Fibroblast of mammary gland (primary cell): ENCODE data around the gene SLC35G3.
A peak's percentile ranks its signal among the peaks of the same experiment; 100 is the strongest.
"Not testable (repeated sequence)": the region's sequence is repeated elsewhere in the genome, so short reads cannot be mapped to it uniquely, and the experiment has no call there.

Experiments used
- DNase-seq: peaks from one replicate; pipeline ENCODE4 v3.0.0-alpha.2; 2010; ENCODE audit warnings: low read depth
- H3K4me3 ChIP-seq: 2 replicates; pipeline ENCODE4 v1.5.1; 2011; ENCODE audit warnings: low read depth, mild to moderate bottlenecking, low read length, moderate library complexity; ENCODE audit not compliant: control insufficient read depth
- TF ChIP-seq, protein P1 (sequence below): conservative IDR thresholded peaks from 2 replicates; pipeline ENCODE4 v1.5.1; 2011; ENCODE audit warnings: low read depth, low read length, inconsistent platforms; ENCODE audit not compliant: control insufficient read depth, insufficient read depth

Gene SLC35G3

DNA sequence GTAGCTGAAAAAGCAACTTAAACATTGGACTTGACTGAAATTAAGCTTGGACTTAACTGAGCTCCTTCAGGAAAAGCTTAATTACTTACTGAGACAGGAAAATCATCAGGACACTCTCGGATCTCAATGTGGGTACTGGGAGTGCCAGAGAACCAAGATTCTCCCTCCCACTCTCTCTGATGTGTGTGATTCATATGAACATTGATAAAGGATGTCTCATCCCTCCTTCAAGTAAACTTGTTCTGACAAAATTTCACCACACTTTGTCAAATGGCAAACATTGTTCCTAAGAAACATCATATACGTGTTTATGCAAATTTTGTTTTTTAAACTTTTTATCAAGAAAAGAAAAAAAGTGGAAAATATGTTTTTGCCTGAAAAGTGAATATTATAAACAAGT, 44.6 kb upstream of the SLC35G3 start:
- TF ChIP-seq, protein P1, sequence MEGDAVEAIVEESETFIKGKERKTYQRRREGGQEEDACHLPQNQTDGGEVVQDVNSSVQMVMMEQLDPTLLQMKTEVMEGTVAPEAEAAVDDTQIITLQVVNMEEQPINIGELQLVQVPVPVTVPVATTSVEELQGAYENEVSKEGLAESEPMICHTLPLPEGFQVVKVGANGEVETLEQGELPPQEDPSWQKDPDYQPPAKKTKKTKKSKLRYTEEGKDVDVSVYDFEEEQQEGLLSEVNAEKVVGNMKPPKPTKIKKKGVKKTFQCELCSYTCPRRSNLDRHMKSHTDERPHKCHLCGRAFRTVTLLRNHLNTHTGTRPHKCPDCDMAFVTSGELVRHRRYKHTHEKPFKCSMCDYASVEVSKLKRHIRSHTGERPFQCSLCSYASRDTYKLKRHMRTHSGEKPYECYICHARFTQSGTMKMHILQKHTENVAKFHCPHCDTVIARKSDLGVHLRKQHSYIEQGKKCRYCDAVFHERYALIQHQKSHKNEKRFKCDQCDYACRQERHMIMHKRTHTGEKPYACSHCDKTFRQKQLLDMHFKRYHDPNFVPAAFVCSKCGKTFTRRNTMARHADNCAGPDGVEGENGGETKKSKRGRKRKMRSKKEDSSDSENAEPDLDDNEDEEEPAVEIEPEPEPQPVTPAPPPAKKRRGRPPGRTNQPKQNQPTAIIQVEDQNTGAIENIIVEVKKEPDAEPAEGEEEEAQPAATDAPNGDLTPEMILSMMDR: no peak
- peak; percentile 80 for DNase-seq
- H3K4me3 ChIP-seq: no peak overlapping the region

DNA sequence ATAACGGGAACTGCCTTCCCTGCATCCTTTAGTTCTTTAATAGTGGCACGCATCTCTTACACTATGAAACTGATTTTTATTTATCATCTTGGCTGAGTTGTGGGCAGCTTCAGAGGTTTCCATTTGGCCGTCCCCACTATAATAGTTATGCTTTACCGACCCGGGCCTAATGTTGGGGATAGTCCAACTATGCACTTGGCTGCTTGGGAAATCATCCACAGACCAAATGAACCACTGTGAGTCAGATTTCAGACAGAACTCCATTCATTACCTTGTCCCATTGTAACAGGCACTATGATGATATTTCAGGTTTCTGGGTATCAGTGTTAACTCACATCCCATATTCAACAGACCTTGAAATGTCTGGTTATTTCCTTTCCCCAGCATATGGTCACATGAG, 42.6 kb upstream of the SLC35G3 start:
- no peak for DNase-seq
- H3K4me3 ChIP-seq: no peak overlapping the region
- TF ChIP-seq, protein P1: no peak

DNA sequence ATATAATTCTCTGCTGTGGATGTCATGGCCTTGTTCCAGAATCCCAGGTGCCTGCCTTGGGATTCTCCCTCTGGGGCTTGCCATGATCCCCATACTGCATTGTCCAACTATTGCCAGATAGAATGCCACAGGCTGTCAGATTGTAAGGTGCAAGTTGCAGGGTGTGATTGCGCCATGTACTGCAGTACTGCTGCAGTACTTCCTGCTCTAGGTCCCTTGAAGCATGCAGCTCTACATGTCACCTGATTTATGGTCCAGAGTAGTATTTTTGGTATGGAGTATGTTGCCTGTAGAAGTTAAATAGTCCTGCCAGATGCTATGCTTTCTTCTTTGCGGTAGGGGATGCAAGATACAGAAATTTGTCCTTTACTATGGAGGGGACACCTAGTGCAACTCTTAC, 41.7 kb upstream of the SLC35G3 start:
- TF ChIP-seq, protein P1: no peak
- H3K4me3 ChIP-seq: no peak overlapping the region
- DNase-seq: no peak

DNA sequence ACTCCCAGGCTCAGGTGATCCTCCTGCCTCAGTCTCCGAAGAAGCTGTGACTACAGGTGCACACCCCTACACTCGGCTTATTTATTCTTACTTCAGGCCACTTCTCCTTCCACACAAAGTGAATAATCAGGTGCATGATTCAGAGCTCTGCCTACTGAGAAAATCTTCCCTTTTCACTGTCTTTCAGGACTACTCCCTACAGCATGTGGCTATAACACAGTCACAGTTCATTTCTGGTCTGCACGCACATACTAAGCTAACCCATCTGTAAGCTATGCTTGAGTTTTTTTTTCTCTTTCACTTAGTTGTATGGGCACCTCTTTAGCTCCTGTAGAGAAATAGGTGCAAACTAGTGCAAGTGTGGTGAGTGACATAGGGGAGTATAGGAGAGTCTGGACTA, 41.1 kb upstream of the SLC35G3 start:
- H3K4me3 ChIP-seq: no peak overlapping the region
- TF ChIP-seq, protein P1: no peak
- DNase-seq: no peak

DNA sequence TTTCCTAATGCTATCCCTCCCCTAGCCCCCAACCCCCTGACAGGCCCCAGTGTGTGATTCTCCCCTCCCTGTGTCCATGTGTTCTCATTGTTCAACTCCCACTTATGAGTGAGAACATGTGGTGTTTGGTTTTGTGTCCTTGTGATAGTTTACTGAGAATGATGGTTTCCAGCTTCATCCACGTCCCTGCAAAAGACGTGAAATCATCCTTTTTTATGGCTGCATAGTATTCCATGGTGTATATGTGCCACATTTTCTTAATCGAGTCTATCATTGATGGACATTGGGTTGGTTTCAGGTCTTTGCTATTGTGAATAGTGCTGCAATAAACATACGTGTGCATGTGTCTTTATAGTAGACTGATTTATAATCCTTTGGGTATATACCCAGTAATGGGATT, 40.1 kb upstream of the SLC35G3 start:
- H3K4me3 ChIP-seq, DNase-seq: not testable (repeated sequence)

DNA sequence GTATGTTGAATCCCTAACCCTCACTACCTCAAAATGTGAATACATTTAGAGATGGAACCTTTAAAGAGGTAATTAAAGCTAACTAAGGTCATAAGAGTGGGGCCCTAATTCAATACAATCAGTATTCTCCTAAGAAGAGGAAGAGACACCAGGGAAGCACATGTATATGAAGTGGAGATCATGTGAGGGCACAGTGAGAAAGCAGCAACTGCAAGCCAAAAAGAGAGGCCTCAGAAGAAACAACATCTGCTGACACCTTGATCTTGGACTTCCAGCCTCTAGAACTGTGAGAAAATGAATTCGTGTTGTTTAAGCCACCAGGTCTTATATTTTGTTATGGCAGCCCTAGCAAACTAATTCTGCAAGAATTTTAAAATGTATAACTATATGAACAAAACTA, 35.4 kb upstream of the SLC35G3 start:
- DNase-seq: no peak
- TF ChIP-seq, protein P1: no peak
- H3K4me3 ChIP-seq: no peak overlapping the region

DNA sequence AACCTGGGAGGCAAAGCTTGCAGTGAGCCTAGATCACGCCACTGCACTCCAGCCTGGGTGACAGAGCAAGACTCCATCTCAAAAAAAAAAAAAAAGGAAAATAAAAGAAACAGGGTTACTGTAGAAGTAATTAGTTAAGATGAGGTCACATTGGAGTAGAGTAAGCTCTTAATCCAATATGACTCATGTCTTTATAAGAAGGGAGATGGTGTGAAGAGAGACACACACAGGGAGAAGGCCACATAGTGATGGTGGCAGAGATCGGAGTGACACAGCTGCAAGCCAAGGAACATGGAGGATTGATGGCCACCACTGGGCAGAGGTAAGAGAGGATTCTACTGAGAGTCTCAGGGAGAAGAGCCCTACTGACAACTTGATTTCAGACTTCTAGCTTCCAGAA, 33.4 kb upstream of the SLC35G3 start:
- TF ChIP-seq, protein P1: no peak
- DNase-seq: no peak
- no peak overlapping the region for H3K4me3 ChIP-seq
